ENCODE results near the gene ARHGEF9.

DNA sequence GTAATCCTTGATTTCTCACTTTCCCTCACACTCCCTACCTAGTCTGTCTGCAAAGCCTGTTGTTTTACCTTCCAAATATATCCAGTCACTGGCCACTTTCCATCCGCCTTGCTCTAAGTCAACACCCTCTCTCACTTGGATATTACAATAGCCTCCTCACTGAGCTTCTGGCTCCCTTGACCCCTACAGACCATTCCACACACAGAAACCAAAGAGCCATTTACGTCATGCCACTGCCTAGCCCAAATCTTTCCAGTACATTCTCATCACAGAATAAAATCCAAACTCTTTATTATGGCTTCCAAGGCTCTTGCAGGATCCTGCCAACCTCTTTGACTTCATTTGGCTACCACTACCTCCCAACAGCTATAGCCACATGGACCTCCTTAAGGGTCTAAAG, 25.7 kb upstream of the ARHGEF9 start:
- TF ChIP-seq, protein P1, sequence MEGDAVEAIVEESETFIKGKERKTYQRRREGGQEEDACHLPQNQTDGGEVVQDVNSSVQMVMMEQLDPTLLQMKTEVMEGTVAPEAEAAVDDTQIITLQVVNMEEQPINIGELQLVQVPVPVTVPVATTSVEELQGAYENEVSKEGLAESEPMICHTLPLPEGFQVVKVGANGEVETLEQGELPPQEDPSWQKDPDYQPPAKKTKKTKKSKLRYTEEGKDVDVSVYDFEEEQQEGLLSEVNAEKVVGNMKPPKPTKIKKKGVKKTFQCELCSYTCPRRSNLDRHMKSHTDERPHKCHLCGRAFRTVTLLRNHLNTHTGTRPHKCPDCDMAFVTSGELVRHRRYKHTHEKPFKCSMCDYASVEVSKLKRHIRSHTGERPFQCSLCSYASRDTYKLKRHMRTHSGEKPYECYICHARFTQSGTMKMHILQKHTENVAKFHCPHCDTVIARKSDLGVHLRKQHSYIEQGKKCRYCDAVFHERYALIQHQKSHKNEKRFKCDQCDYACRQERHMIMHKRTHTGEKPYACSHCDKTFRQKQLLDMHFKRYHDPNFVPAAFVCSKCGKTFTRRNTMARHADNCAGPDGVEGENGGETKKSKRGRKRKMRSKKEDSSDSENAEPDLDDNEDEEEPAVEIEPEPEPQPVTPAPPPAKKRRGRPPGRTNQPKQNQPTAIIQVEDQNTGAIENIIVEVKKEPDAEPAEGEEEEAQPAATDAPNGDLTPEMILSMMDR (IDR thresholded peaks at IDR 0.05) = no peak
- TF ChIP-seq POLR2A (IDR thresholded peaks at IDR 0.05) = no peak
